B cell (primary cell): ENCODE measurements around the gene FAM8A1. TPM values are rescaled to one million over a fixed set of nuclear protein-coding genes. Genes with fewer than 3 reads are reported as not detected.

Source experiments
- ATAC-seq: fragments of 200-7000 bp; cut with Tn5 transposase; one replicate; pipeline ENCODE4 v1.10.0; 2021; ENCODE audit warnings: low read depth, mild to moderate bottlenecking, moderate number of reproducible peaks, moderate library complexity
- CTCF ChIA-PET: fragments of 350-600 bp; sonication (Branson Sonifier 250); formaldehyde crosslinking; loops from one replicate; lab custom pipeline; 2021; ENCODE audit warnings: antibody characterized with exemption, inconsistent platforms; lab: Charles Lee
- POLR2A ChIA-PET: fragments of 350-600 bp; sonication (Branson Sonifier 250); formaldehyde crosslinking; loops from one replicate; lab custom pipeline; 2021; ENCODE audit warnings: antibody characterized with exemption; lab: Charles Lee
- DNase-seq: peaks from one replicate; pipeline ENCODE4 v3.0.0; 2013
- H2AFZ ChIP-seq: 2 replicates; pipeline ENCODE4 v1.6.1; 2012; ENCODE audit warnings: mild to moderate bottlenecking, low read depth, low read length; ENCODE audit not compliant: insufficient read depth, poor library complexity, severe bottlenecking
- H3K27ac ChIP-seq, 2 donors: 1 replicate in 1 of 2; 2 replicates in 1 of 2; pipeline ENCODE4 v1.5.1; 2012 to 2013; ENCODE audit warnings: low read length in 2 of 2, mild to moderate bottlenecking in 2 of 2, moderate library complexity in 1 of 2
- H3K27me3 ChIP-seq, 4 experiments: fragments of 200-600 bp in 1 of 4; sonication (generic) in 1 of 4; replicated peaks in 1 of 4; 1 replicate in 2 of 4; 2 replicates in 2 of 4; pipeline versions ENCODE4 v1.6.1 to v1.7.0; 2013 to 2016; ENCODE audit warnings: low read length in 3 of 4, mild to moderate bottlenecking in 2 of 4, mixed read lengths in 1 of 4, moderate library complexity in 1 of 4; ENCODE audit not compliant: insufficient read depth in 4 of 4, control insufficient read depth in 3 of 4; ENCODE audit errors: control extremely low read depth in 1 of 4
- H3K36me3 ChIP-seq, 2 experiments: replicated peaks in 1 of 2; 1 replicate in 1 of 2; 2 replicates in 1 of 2; pipeline versions ENCODE4 v1.6.1 to v1.7.1; 2013; ENCODE audit warnings: low read length in 1 of 2; ENCODE audit not compliant: insufficient read depth in 2 of 2, control insufficient read depth in 1 of 2; ENCODE audit errors: control extremely low read depth in 1 of 2, extremely low read depth in 1 of 2
- H3K4me1 ChIP-seq, 2 donors: fragments of 200-600 bp in 1 of 2; sonication (generic) in 1 of 2; 1 replicate in 1 of 2; 2 replicates in 1 of 2; pipeline versions ENCODE4 v1.5.1 to v1.6.1; 2013 to 2017; ENCODE audit warnings: low read length in 2 of 2; ENCODE audit not compliant: control insufficient read depth in 2 of 2, insufficient read depth in 2 of 2
- H3K4me2 ChIP-seq: replicated peaks from 2 replicates; pipeline ENCODE3; 2012; ENCODE audit warnings: mild to moderate bottlenecking, low read depth, low read length; ENCODE audit not compliant: poor library complexity, severe bottlenecking
- H3K4me3 ChIP-seq, 5 experiments: fragments of 200-600 bp in 1 of 5; sonication (generic) in 1 of 5; 1 replicate in 3 of 5; 2 replicates in 2 of 5; pipeline versions ENCODE4 v1.5.1 to v1.7.0; 2011 to 2016; ENCODE audit warnings: low read length in 4 of 5, mild to moderate bottlenecking in 4 of 5, low read depth in 2 of 5, control low read depth in 1 of 5, moderate library complexity in 1 of 5; ENCODE audit not compliant: insufficient read depth in 1 of 5; ENCODE audit errors: control extremely low read depth in 1 of 5, extremely low read depth in 1 of 5
- H3K79me2 ChIP-seq: fragments of 200-600 bp; sonication (generic); one replicate; pipeline ENCODE4 v1.6.0; 2016; ENCODE audit warnings: low read length; ENCODE audit not compliant: control insufficient read depth, insufficient read depth
- H3K9ac ChIP-seq: fragments of 200-600 bp; sonication (generic); 2 replicates; pipeline ENCODE4 v1.6.1; 2017; ENCODE audit warnings: mild to moderate bottlenecking, low read length, moderate library complexity
- H3K9me3 ChIP-seq, 3 donors: one replicate each; pipeline versions ENCODE4 v1.6.1 to v1.7.1; 2013; ENCODE audit warnings: low read length in 2 of 3; ENCODE audit not compliant: control insufficient read depth in 2 of 3, insufficient read depth in 1 of 3; ENCODE audit errors: control extremely low read depth in 1 of 3
- H4K20me1 ChIP-seq: 2 replicates; pipeline ENCODE4 v1.6.0; 2012; ENCODE audit warnings: mild to moderate bottlenecking, low read length; ENCODE audit not compliant: insufficient read depth, control insufficient read depth, poor library complexity, severe bottlenecking
- H3K27ac Mint-ChIP-seq: one replicate; pipeline ENCODE4 v1.8.0; 2021; ENCODE audit warnings: mixed read lengths
- H3K27me3 Mint-ChIP-seq: one replicate; pipeline ENCODE4 v1.8.0; 2021; ENCODE audit warnings: mixed read lengths
- H3K4me1 Mint-ChIP-seq: one replicate; pipeline ENCODE4 v1.8.0; 2021; ENCODE audit warnings: mixed read lengths
- H3K4me3 Mint-ChIP-seq: one replicate; pipeline ENCODE4 v1.8.0; 2021; ENCODE audit warnings: mixed read lengths
- H3K9me3 Mint-ChIP-seq: one replicate; pipeline ENCODE4 v1.8.0; 2022; ENCODE audit warnings: mixed read lengths; ENCODE audit not compliant: insufficient read depth
- EZH2 ChIP-seq: IDR thresholded peaks from 2 replicates; pipeline ENCODE4 v1.6.1; 2012; ENCODE audit warnings: borderline replicate concordance, low read depth, mild to moderate bottlenecking, moderate library complexity, low read length; ENCODE audit not compliant: insufficient read depth, poor library complexity, severe bottlenecking
- WGBS: methylation state at CpG from one replicate; pipeline ENCODE4 v1.1.5; 2013; ENCODE audit warnings: missing lambda C conversion rate; ENCODE audit not compliant: insufficient coverage; 5-methylcytosine and 5-hydroxymethylcytosine counted together
- intact Hi-C: fragments of 100-400 bp; cut with micrococcal nuclease; formaldehyde crosslinking; loops from one replicate; pipeline ENCODE4 v1.10.0; 2022
- polyA plus RNA-seq: library from polyadenylated mRNA; depleted of rRNA; stranded (reverse); fragments of >200 nt; gene quantifications from 2 replicates; pipeline ENCODE4 v1.2.3, GENCODE V29; 2012
- small RNA-seq: library from RNA; depleted of rRNA; stranded (forward); fragments of <200 nt; gene quantifications from one replicate; pipeline ENCODE3, GENCODE V24; 2012; ENCODE audit warnings: low replicate concordance, low read depth; ENCODE audit not compliant: insufficient read length
- total RNA-seq, 2 donors: library from RNA; stranded (reverse); fragments of 120-200 nt in 1 of 2; gene quantifications; 1 replicate in 1 of 2; 2 replicates in 1 of 2; pipeline versions ENCODE4 v1.2.3 to v1.2.4, GENCODE V29; 2013 to 2022
- TF ChIP-seq, protein P1 (sequence below): fragments of 200-600 bp; IDR thresholded peaks from one replicate; pipeline ENCODE4 v1.8.0; 2022; ENCODE audit warnings: antibody characterized with exemption, mild to moderate bottlenecking

Gene FAM8A1
- total and polyA plus RNA-seq, 2 donors (not counting 1 experiment from before 2014, with no cell fraction given): 4.6 to 7.0 TPM

DNA sequence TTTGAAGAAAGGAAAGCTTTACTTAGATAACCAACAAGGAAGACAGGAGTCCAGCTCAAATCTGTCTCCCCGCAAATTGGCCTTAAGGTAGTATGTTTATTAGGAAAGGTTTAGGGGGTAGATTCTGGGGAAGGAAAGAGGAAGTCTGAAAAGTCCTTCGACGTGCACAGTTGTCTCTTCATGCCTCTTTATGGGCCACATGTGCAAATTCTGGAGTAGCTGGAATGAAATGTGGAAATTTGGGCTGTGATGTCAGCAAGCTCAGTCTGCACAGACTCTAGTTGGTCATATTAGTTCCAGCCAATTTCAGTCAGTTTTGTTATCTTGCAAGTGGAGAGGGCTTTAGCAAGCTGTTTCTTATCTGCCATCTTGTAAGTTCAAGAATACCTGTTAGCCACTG is 56.5 kb downstream of the FAM8A1 start:
- Histone ChIP-seq H3K27ac (no peak overlapping the region), H3K9ac (no peak overlapping the region), H3K9me3 (no peaks in the 10 kb centered on the region), H3K27me3 (no peaks in the 10 kb centered on the region), H3K79me2 (peaks cover 26% of the 10 kb centered on the region), H3K4me1 (no peaks in the 10 kb centered on the region), H3K4me2 (no peak overlapping the region), H3K4me3 (no peak overlapping the region), H3K36me3 (peaks cover 4 to 65% of the 10 kb centered on the region in 2 experiments), H4K20me1 (peaks cover 23% of the 10 kb centered on the region), H2AFZ (no peak overlapping the region)
- Mint-ChIP-seq H3K27me3 (no peaks in the 10 kb centered on the region), H3K4me3 (no peak overlapping the region), H3K27ac (no peak overlapping the region), H3K4me1 (no peaks in the 10 kb centered on the region), H3K9me3 (no peaks in the 10 kb centered on the region)
- ChIA-PET CTCF (interaction anchor here (2.0 kb wide), 1 partner anchor 148 kb away, joined by 4 read pairs; no protein-coding TSS in a partner anchor), POLR2A (no interaction called here)
- no peak for DNase-seq
- 85% methylated on average over 2 of the region's 3 CpGs for WGBS
- TF ChIP-seq, protein P1, sequence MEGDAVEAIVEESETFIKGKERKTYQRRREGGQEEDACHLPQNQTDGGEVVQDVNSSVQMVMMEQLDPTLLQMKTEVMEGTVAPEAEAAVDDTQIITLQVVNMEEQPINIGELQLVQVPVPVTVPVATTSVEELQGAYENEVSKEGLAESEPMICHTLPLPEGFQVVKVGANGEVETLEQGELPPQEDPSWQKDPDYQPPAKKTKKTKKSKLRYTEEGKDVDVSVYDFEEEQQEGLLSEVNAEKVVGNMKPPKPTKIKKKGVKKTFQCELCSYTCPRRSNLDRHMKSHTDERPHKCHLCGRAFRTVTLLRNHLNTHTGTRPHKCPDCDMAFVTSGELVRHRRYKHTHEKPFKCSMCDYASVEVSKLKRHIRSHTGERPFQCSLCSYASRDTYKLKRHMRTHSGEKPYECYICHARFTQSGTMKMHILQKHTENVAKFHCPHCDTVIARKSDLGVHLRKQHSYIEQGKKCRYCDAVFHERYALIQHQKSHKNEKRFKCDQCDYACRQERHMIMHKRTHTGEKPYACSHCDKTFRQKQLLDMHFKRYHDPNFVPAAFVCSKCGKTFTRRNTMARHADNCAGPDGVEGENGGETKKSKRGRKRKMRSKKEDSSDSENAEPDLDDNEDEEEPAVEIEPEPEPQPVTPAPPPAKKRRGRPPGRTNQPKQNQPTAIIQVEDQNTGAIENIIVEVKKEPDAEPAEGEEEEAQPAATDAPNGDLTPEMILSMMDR: no peak
- no peak for TF ChIP-seq EZH2
- intact Hi-C loops: no loop called here
- ATAC-seq: no peak

Small RNAs within 50 kb of the gene (small RNA-seq; reads per million reads assigned to genes)
- not detected for gene RNU6-190P
- not detected for gene SUMO2P13

Other genes starting within 250 kb of the FAM8A1 start
- gene CAP2, start 206.7 kb upstream of the FAM8A1 start, total RNA-seq: not detected in 2 replicates
- not detected in 2 replicates for gene CAP2, start 206.7 kb upstream of the FAM8A1 start, polyA plus RNA-seq
- gene NUP153, start 106.6 kb downstream of the FAM8A1 start, total RNA-seq: 70.5 and 74.6 TPM in 2 replicates
- 17.9 and 24.8 TPM in 2 replicates for gene NUP153, start 106.6 kb downstream of the FAM8A1 start, polyA plus RNA-seq